Measurements from ENCODE around the gene PHF19.

PHF19 gene

DNA sequence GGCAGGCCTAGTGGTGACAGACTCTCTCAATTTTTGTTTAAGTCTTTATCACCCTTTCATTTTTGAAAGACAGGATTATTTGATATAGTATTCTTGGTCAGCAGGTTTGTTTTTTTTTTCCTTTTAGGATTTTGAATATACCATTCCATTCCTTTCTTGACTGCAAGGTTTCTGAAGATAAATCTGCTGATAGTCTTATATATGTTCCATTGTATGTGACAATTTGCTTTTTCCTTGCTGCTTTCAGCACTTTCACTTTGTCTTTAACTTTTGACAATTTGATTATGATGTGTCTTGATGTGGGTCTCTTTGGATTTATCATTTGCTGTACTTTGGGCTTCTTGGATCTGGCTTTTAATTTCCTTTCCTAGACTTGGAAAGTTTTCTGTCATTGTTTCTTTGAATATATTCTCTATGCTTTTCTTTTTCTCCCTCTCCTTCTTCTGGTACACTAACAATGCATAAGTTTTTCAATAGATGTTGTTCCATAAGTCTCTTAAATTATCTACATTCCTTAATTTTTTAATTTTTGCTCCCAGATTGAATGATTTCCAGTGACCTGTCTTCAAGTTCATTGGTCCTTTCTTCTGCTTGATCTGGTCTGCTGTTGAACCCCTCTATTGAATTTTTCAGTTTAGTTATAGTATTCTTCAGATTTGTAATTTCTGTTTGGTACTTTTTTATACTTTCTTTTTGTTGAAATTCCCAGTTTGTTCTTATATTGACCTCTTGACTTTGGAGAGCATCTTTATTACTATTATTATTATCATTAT, 69.2 kb downstream of the PHF19 start:
- TF ChIP-seq, protein P1, sequence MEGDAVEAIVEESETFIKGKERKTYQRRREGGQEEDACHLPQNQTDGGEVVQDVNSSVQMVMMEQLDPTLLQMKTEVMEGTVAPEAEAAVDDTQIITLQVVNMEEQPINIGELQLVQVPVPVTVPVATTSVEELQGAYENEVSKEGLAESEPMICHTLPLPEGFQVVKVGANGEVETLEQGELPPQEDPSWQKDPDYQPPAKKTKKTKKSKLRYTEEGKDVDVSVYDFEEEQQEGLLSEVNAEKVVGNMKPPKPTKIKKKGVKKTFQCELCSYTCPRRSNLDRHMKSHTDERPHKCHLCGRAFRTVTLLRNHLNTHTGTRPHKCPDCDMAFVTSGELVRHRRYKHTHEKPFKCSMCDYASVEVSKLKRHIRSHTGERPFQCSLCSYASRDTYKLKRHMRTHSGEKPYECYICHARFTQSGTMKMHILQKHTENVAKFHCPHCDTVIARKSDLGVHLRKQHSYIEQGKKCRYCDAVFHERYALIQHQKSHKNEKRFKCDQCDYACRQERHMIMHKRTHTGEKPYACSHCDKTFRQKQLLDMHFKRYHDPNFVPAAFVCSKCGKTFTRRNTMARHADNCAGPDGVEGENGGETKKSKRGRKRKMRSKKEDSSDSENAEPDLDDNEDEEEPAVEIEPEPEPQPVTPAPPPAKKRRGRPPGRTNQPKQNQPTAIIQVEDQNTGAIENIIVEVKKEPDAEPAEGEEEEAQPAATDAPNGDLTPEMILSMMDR (IDR thresholded peaks at IDR 0.05; ENCODE audit: low read depth, low read length, missing control alignments) = no peak
- DNase-seq (ENCODE audit: low read depth) = no peak
- H3K4me3 ChIP-seq (ENCODE audit: low read depth, low read length) = no peak overlapping the region
